H9 (cell line): ENCODE data around the gene ACSL3. TPM values are rescaled to one million over a fixed set of nuclear protein-coding genes. Genes with fewer than 3 reads are reported as not detected.

ENCODE experiments used
- DNase-seq: peaks from one replicate; pipeline ENCODE4 v3.0.0-alpha.2; 2017
- H2AFZ ChIP-seq: one replicate; pipeline ENCODE4 v1.6.1; 2013; ENCODE audit warnings: mild to moderate bottlenecking, low read length, control low read depth, moderate library complexity
- H2AK5ac ChIP-seq: 2 replicates; pipeline ENCODE4 v1.6.1; 2013; ENCODE audit warnings: low read length, control low read depth, mixed read lengths; ENCODE audit not compliant: insufficient read length
- H2BK120ac ChIP-seq: one replicate; pipeline ENCODE4 v1.6.1; 2013; ENCODE audit warnings: low read depth, mild to moderate bottlenecking, low read length, control low read depth, inconsistent platforms; ENCODE audit not compliant: poor library complexity, severe bottlenecking
- H2BK12ac ChIP-seq: 2 replicates; pipeline ENCODE4 v1.6.1; 2013; ENCODE audit warnings: low read length, control low read depth, mixed read lengths, low read depth; ENCODE audit not compliant: insufficient read length
- H2BK15ac ChIP-seq: 2 replicates; pipeline ENCODE4 v1.6.1; 2013; ENCODE audit warnings: low read depth, low read length, control low read depth
- H2BK20ac ChIP-seq: one replicate; pipeline ENCODE4 v1.6.1; 2013; ENCODE audit warnings: low read depth, mild to moderate bottlenecking, low read length, control low read depth, inconsistent platforms; ENCODE audit not compliant: poor library complexity, severe bottlenecking
- H2BK5ac ChIP-seq: 2 replicates; pipeline ENCODE4 v1.6.1; 2013; ENCODE audit warnings: low read length, control low read depth, mixed read lengths; ENCODE audit not compliant: insufficient read length
- H3K14ac ChIP-seq: 2 replicates; pipeline ENCODE4 v1.6.1; 2013; ENCODE audit warnings: low read length, control low read depth; ENCODE audit not compliant: insufficient read depth
- H3K18ac ChIP-seq: 2 replicates; pipeline ENCODE4 v1.6.1; 2013; ENCODE audit warnings: low read depth, mild to moderate bottlenecking, mixed read lengths, low read length, control low read depth; ENCODE audit not compliant: insufficient read length
- H3K23ac ChIP-seq: 2 replicates; pipeline ENCODE4 v1.6.1; 2013; ENCODE audit warnings: low read length, control low read depth, mixed read lengths, low read depth; ENCODE audit not compliant: insufficient read length
- H3K23me2 ChIP-seq: 2 replicates; pipeline ENCODE4 v1.6.1; 2013; ENCODE audit warnings: low read depth, mild to moderate bottlenecking, mixed read lengths, low read length, control low read depth; ENCODE audit not compliant: insufficient read length, poor library complexity, severe bottlenecking
- H3K27ac ChIP-seq: 2 replicates; pipeline ENCODE4 v1.5.1; 2013; ENCODE audit warnings: low read length, control low read depth, mixed read lengths, low read depth; ENCODE audit not compliant: insufficient read length
- H3K27me3 ChIP-seq: 2 replicates; pipeline ENCODE4 v1.6.1; 2013; ENCODE audit warnings: low read length, control low read depth, inconsistent platforms; ENCODE audit not compliant: insufficient read depth
- H3K4ac ChIP-seq: 2 replicates; pipeline ENCODE4 v1.6.1; 2013; ENCODE audit warnings: low read depth, mild to moderate bottlenecking, control low read depth, inconsistent platforms, low read length, moderate library complexity
- H3K4me1 ChIP-seq: 2 replicates; pipeline ENCODE4 v1.6.1; 2013; ENCODE audit warnings: low read length, control low read depth, inconsistent platforms; ENCODE audit not compliant: insufficient read depth
- H3K4me2 ChIP-seq: 2 replicates; pipeline ENCODE4 v1.6.1; 2013; ENCODE audit warnings: low read length, control low read depth, mixed read lengths; ENCODE audit not compliant: insufficient read length, insufficient read depth
- H3K56ac ChIP-seq: 2 replicates; pipeline ENCODE4 v1.6.1; 2013; ENCODE audit warnings: low read depth, mild to moderate bottlenecking, mixed read lengths, low read length, control low read depth; ENCODE audit not compliant: insufficient read length
- H3K79me1 ChIP-seq: 2 replicates; pipeline ENCODE4 v1.6.1; 2013; ENCODE audit warnings: low read depth, mild to moderate bottlenecking, moderate library complexity, low read length, control low read depth, inconsistent platforms; ENCODE audit not compliant: insufficient read depth, poor library complexity, severe bottlenecking
- H3K79me2 ChIP-seq: 2 replicates; pipeline ENCODE4 v1.6.1; 2013; ENCODE audit warnings: low read length, control low read depth, inconsistent platforms; ENCODE audit not compliant: insufficient read depth
- H3K9ac ChIP-seq: 2 replicates; pipeline ENCODE4 v1.6.1; 2013; ENCODE audit warnings: low read length, control low read depth, mixed read lengths; ENCODE audit not compliant: insufficient read length; ENCODE audit errors: extremely low read depth
- H3K9me3 ChIP-seq: one replicate; pipeline ENCODE4 v1.6.1; 2013; ENCODE audit warnings: low read depth, low read length, inconsistent platforms; ENCODE audit not compliant: control insufficient read depth
- H3T11ph ChIP-seq: one replicate; pipeline ENCODE4 v1.6.1; 2013; ENCODE audit warnings: mild to moderate bottlenecking, low read length, control low read depth, inconsistent platforms
- H4K20me1 ChIP-seq: one replicate; pipeline ENCODE4 v1.6.1; 2013; ENCODE audit not compliant: control insufficient read depth, insufficient read length, insufficient read depth
- H4K5ac ChIP-seq: 2 replicates; pipeline ENCODE4 v1.6.1; 2013; ENCODE audit warnings: low read depth, mild to moderate bottlenecking, mixed read lengths, low read length, control low read depth; ENCODE audit not compliant: insufficient read length
- H4K8ac ChIP-seq: replicated peaks from 2 replicates; pipeline ENCODE4 v1.6.1; 2013; ENCODE audit warnings: low read length, control low read depth, mixed read lengths, low read depth; ENCODE audit not compliant: insufficient read length
- H4K91ac ChIP-seq: 2 replicates; pipeline ENCODE4 v1.6.1; 2013; ENCODE audit warnings: low read depth, mild to moderate bottlenecking, moderate library complexity, mixed read lengths, low read length, control low read depth; ENCODE audit not compliant: insufficient read length
- H3K27ac Mint-ChIP-seq, 3 experiments: 2 replicates in 2 of 3; 3 replicates in 1 of 3; pipeline ENCODE4 v1.8.0; 2020 to 2021; ENCODE audit warnings: mixed read lengths in 3 of 3, mild to moderate bottlenecking in 1 of 3, moderate library complexity in 1 of 3
- H3K27me3 Mint-ChIP-seq: 2 replicates; pipeline ENCODE4 v1.8.0; 2021; ENCODE audit warnings: low read depth, mild to moderate bottlenecking, moderate library complexity, mixed read lengths
- H3K36me3 Mint-ChIP-seq, 3 experiments: 2 replicates in 2 of 3; 3 replicates in 1 of 3; pipeline ENCODE4 v1.8.0; 2020 to 2021; ENCODE audit warnings: low read depth in 3 of 3, mixed read lengths in 3 of 3; ENCODE audit not compliant: insufficient read depth in 1 of 3
- H3K4me1 Mint-ChIP-seq, 2 experiments: 2 replicates each; pipeline ENCODE4 v1.8.0; 2020; ENCODE audit warnings: mixed read lengths in 2 of 2
- H3K4me3 Mint-ChIP-seq, 2 experiments: 2 replicates in 1 of 2; 3 replicates in 1 of 2; pipeline ENCODE4 v1.8.0; 2020 to 2021; ENCODE audit warnings: mild to moderate bottlenecking in 2 of 2, mixed read lengths in 2 of 2, moderate library complexity in 1 of 2
- H3K9me3 Mint-ChIP-seq, 2 experiments: 2 replicates in 1 of 2; 3 replicates in 1 of 2; pipeline ENCODE4 v1.8.0; 2020; ENCODE audit warnings: mild to moderate bottlenecking in 2 of 2, mixed read lengths in 2 of 2, moderate library complexity in 1 of 2
- CTCF ChIP-seq: fragments of 200-600 bp; sonication (generic); conservative IDR thresholded peaks from 3 replicates; pipeline ENCODE4 v1.8.0; 2021; ENCODE audit warnings: antibody characterized with exemption, mild to moderate bottlenecking
- WGBS: extraction: QIAGEN DNeasy Blood & Tissue Kit; methylation state at CpG from one replicate; pipeline ENCODE4 v1.1.7; 2013; ENCODE audit warnings: missing lambda C conversion rate, low lambda C conversion rate, mixed read lengths; ENCODE audit not compliant: insufficient read length; ENCODE audit errors: extremely low coverage; 5-methylcytosine and 5-hydroxymethylcytosine counted together
- total RNA-seq: library from RNA; stranded (reverse); gene quantifications from 2 replicates; pipeline ENCODE4 v1.2.1, GENCODE V29; 2021

The ACSL3 gene
- total RNA-seq, 1 experiment from 2014 or later, result 60.9 TPM

- no peak overlapping the region for H4K91ac ChIP-seq
- no peak overlapping the region for H3T11ph ChIP-seq
- Mint-ChIP-seq H3K4me1 (peaks cover 19% of the 10 kb centered on the region in 2 experiments), H3K27me3 (peaks cover 4% of the 10 kb centered on the region), H3K4me3 (no peak overlapping the region), H3K36me3 (peaks cover 0 to 22% (median 11%) of the 10 kb centered on the region in 3 experiments; a peak in 6 of 7 replicates), H3K27ac (no peak overlapping the region), H3K9me3 (peaks cover 14% of the 10 kb centered on the region in 2 experiments; a peak in 4 of 5 replicates)
- H2BK120ac ChIP-seq, result no peak overlapping the region
- no peak overlapping the region for H3K56ac ChIP-seq
- no peak overlapping the region for H2BK5ac ChIP-seq
- no peak overlapping the region for H2BK20ac ChIP-seq
- H3K14ac ChIP-seq, result no peak overlapping the region
- H3K9ac ChIP-seq, result no peak overlapping the region
- no CpG with 5 or more reads among the region's 3 CpGs for WGBS
- H4K5ac ChIP-seq, result no peak overlapping the region
- no peaks in the 10 kb centered on the region for H3K9me3 ChIP-seq
- H3K23me2 ChIP-seq, result no peaks in the 10 kb centered on the region
- no peaks in the 10 kb centered on the region for H3K79me2 ChIP-seq
- H3K27me3 ChIP-seq, result no peaks in the 10 kb centered on the region; the same call in 1 of the 2 replicates
- no peak overlapping the region for H4K8ac ChIP-seq
- H2AFZ ChIP-seq, result no peak overlapping the region
- no peak overlapping the region for H2BK12ac ChIP-seq
- no peaks in the 10 kb centered on the region for H4K20me1 ChIP-seq
- H2BK15ac ChIP-seq, result no peak overlapping the region
- no peak overlapping the region for H3K23ac ChIP-seq
- no peak overlapping the region for H3K18ac ChIP-seq
- no peak overlapping the region for H3K27ac ChIP-seq
- no peak for DNase-seq
- peaks cover 6% of the 10 kb centered on the region; the same call in 1 of the 2 replicates for H3K4me1 ChIP-seq
- H2AK5ac ChIP-seq, result no peak overlapping the region
- no peak overlapping the region for H3K4me2 ChIP-seq
- TF ChIP-seq CTCF, result no peak
- no peak overlapping the region for H3K4ac ChIP-seq
- no peaks in the 10 kb centered on the region for H3K79me1 ChIP-seq
These were observed 118.6 kb downstream of the ACSL3 start for GRCh38 chr2:222979484-222979883.
